T-helper 1 cell (primary cell): Measurements from ENCODE around the gene SEC61B.

ENCODE experiments used
- DNase-seq, 5 donors: peaks; one replicate each; pipeline ENCODE4 v3.0.0-alpha.2; 2012 to 2020

Gene SEC61B

GRCh38 chr9:99238331-99238730 is 16.2 kb downstream of the SEC61B start:
- no peak for DNase-seq

GRCh38 chr9:99239341-99240060 is 17.4 kb downstream of the SEC61B start:
- no peak for DNase-seq

GRCh38 chr9:99241106-99241505 is 19.0 kb downstream of the SEC61B start:
- DNase-seq, result no peak

- DNase-seq, result no peak
Observed at GRCh38 chr9:99244344-99245260, 22.5 kb downstream of the SEC61B start.

GRCh38 chr9:99249619-99250018 is 27.5 kb downstream of the SEC61B start:
- DNase-seq, result peak in 1 of 5 donors; percentile 51

- no peak for DNase-seq
Observed at GRCh38 chr9:99251157-99251556, 29.1 kb downstream of the SEC61B start.

- DNase-seq, result peak in 1 of 5 donors; percentile 15
Observed at GRCh38 chr9:99253134-99253533, 31.1 kb downstream of the SEC61B start.

- peak in 4 of 5 donors; percentile 7 to 83 (median 10) for DNase-seq
Observed at GRCh38 chr9:99253772-99254431, 31.8 kb downstream of the SEC61B start.

GRCh38 chr9:99255651-99256050 is 33.6 kb downstream of the SEC61B start:
- DNase-seq, result no peak

GRCh38 chr9:99257723-99258389 is 35.8 kb downstream of the SEC61B start:
- no peak for DNase-seq

- peak in 4 of 5 donors; percentile 15 to 58 (median 20) for DNase-seq
Observed at GRCh38 chr9:99259231-99259918, 37.3 kb downstream of the SEC61B start.

GRCh38 chr9:99261923-99262322 is 39.8 kb downstream of the SEC61B start:
- DNase-seq, result no peak

- DNase-seq, result no peak
Observed at GRCh38 chr9:99262949-99263418, 40.9 kb downstream of the SEC61B start.

GRCh38 chr9:99264070-99264680 is 42.1 kb downstream of the SEC61B start:
- no peak for DNase-seq

- no peak for DNase-seq
Observed at GRCh38 chr9:99265691-99266090, 43.6 kb downstream of the SEC61B start.

GRCh38 chr9:99266255-99267023 is 44.4 kb downstream of the SEC61B start:
- DNase-seq, result peak; percentile 10 to 47 (median 23)

- DNase-seq, result no peak
Observed at GRCh38 chr9:99269416-99269815, 47.3 kb downstream of the SEC61B start.

- DNase-seq, result no peak
Observed at GRCh38 chr9:99270491-99270890, 48.4 kb downstream of the SEC61B start.

GRCh38 chr9:99272836-99273235 is 50.8 kb downstream of the SEC61B start:
- no peak for DNase-seq

- DNase-seq, result no peak
Observed at GRCh38 chr9:99274016-99274415, 51.9 kb downstream of the SEC61B start.

- DNase-seq, result no peak
Observed at GRCh38 chr9:99274495-99274894, 52.4 kb downstream of the SEC61B start.
